ENCODE results near the gene MDFIC2.

DNA sequence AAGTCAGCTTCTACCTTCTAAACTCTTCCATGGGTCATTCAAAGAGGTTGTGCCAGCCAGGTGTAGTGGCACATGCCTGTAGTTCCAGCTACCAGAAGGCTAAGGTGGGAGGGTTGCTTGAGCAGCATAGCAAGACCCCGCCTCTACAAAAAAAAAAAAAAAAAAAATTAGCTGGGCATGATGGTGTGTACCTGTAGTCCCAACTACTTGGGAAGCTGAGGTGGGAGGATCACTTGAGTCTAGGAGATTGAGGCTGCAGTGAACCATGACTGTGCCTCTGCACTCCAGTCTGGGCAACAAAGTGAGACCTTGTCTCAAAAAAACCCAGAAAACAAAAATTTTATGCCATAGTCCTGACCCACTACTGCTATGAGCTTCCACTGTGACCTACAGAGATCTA, 126.8 kb downstream of the MDFIC2 start:
- TF ChIP-seq, protein P1, sequence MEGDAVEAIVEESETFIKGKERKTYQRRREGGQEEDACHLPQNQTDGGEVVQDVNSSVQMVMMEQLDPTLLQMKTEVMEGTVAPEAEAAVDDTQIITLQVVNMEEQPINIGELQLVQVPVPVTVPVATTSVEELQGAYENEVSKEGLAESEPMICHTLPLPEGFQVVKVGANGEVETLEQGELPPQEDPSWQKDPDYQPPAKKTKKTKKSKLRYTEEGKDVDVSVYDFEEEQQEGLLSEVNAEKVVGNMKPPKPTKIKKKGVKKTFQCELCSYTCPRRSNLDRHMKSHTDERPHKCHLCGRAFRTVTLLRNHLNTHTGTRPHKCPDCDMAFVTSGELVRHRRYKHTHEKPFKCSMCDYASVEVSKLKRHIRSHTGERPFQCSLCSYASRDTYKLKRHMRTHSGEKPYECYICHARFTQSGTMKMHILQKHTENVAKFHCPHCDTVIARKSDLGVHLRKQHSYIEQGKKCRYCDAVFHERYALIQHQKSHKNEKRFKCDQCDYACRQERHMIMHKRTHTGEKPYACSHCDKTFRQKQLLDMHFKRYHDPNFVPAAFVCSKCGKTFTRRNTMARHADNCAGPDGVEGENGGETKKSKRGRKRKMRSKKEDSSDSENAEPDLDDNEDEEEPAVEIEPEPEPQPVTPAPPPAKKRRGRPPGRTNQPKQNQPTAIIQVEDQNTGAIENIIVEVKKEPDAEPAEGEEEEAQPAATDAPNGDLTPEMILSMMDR (conservative IDR thresholded peaks at IDR 0.05; ENCODE audit: low read length): no peak
- TF ChIP-seq EZH2phosphoT487 (IDR thresholded peaks at IDR 0.05; ENCODE audit: borderline replicate concordance, low read depth, low read length): no peak

Measured in OCI-LY7 (cell line).